Measurements from ENCODE around the gene MYO7B. TPM values are rescaled to one million over a fixed set of nuclear protein-coding genes. Genes with fewer than 3 reads are reported as not detected.

The MYO7B gene
- total RNA-seq, 1 donor from 2014 or later: 1.7 TPM

GRCh38 chr2:127573298-127573697 is 37.8 kb downstream of the MYO7B start:
- no peak overlapping the region for H3K27ac Mint-ChIP-seq
- peak; percentile 25 for DNase-seq (ENCODE audit: extremely low spot score, unreplicated experiment)
- H3K4me1 Mint-ChIP-seq (ENCODE audit: unreplicated experiment): no peaks in the 10 kb centered on the region
- H3K36me3 Mint-ChIP-seq: no peaks in the 10 kb centered on the region
- H3K9me3 Mint-ChIP-seq: no peaks in the 10 kb centered on the region
- TF ChIP-seq CTCF (conservative IDR thresholded peaks at IDR 0.05): no peak
- peaks cover 15% of the 10 kb centered on the region for H3K27me3 Mint-ChIP-seq
- no peak overlapping the region for H3K4me3 Mint-ChIP-seq

- Mint-ChIP-seq H3K36me3 (no peaks in the 10 kb centered on the region), H3K9me3 (no peaks in the 10 kb centered on the region), H3K27me3 (peaks cover 16% of the 10 kb centered on the region), H3K27ac (no peak overlapping the region), H3K4me3 (no peak overlapping the region), H3K4me1 (ENCODE audit: unreplicated experiment) (no peaks in the 10 kb centered on the region)
- peak; percentile 39 for DNase-seq (ENCODE audit: extremely low spot score, unreplicated experiment)
- no peak for TF ChIP-seq CTCF (conservative IDR thresholded peaks at IDR 0.05)
Observed at GRCh38 chr2:127573771-127574170, 38.3 kb downstream of the MYO7B start.

GRCh38 chr2:127574656-127575055 is 39.2 kb downstream of the MYO7B start:
- DNase-seq (ENCODE audit: extremely low spot score, unreplicated experiment): peak; percentile 22

GRCh38 chr2:127575185-127575765 is 39.8 kb downstream of the MYO7B start:
- Mint-ChIP-seq H3K27ac (no peak overlapping the region), H3K36me3 (no peaks in the 10 kb centered on the region), H3K4me3 (no peak overlapping the region), H3K9me3 (no peaks in the 10 kb centered on the region), H3K27me3 (peaks cover 16% of the 10 kb centered on the region), H3K4me1 (ENCODE audit: unreplicated experiment) (no peaks in the 10 kb centered on the region)
- DNase-seq (ENCODE audit: extremely low spot score, unreplicated experiment): no peak
- no peak for TF ChIP-seq CTCF (conservative IDR thresholded peaks at IDR 0.05)

More at GRCh38 chr2:127574656-127575055, 39.2 kb downstream of the MYO7B start:
- H3K4me3 Mint-ChIP-seq: no peak overlapping the region
- TF ChIP-seq CTCF (conservative IDR thresholded peaks at IDR 0.05): no peak
- H3K9me3 Mint-ChIP-seq: no peaks in the 10 kb centered on the region
- H3K27ac Mint-ChIP-seq: no peak overlapping the region
- H3K4me1 Mint-ChIP-seq (ENCODE audit: unreplicated experiment): no peaks in the 10 kb centered on the region
- no peaks in the 10 kb centered on the region for H3K36me3 Mint-ChIP-seq
- H3K27me3 Mint-ChIP-seq: peaks cover 16% of the 10 kb centered on the region

GRCh38 chr2:127575941-127576432 is 40.5 kb downstream of the MYO7B start:
- Mint-ChIP-seq H3K4me1 (ENCODE audit: unreplicated experiment) (no peaks in the 10 kb centered on the region), H3K9me3 (no peaks in the 10 kb centered on the region), H3K4me3 (no peak overlapping the region), H3K36me3 (no peaks in the 10 kb centered on the region), H3K27me3 (peaks cover 11% of the 10 kb centered on the region), H3K27ac (no peak overlapping the region)
- DNase-seq (ENCODE audit: extremely low spot score, unreplicated experiment): peak; percentile 55
- no peak for TF ChIP-seq CTCF (conservative IDR thresholded peaks at IDR 0.05)
